GM13977 (cell line): Measurements from ENCODE around the gene TSPAN7.

Experiments used
- DNase-seq: peaks from one replicate; pipeline ENCODE4 v3.0.0; 2012; ENCODE audit warnings: low spot score
- in situ Hi-C: fragments of 300-500 bp; cut with MboI; formaldehyde crosslinking; loops from one replicate; pipeline ENCODE4 v1.12.0; 2022; ENCODE audit warnings: low sequenced_read_pairs, low pct_unique_long_range_greater_than_20kb, mixed read lengths, inconsistent platforms; ENCODE audit not compliant: unreplicated experiment
- TF ChIP-seq, protein P1 (sequence below): IDR thresholded peaks from 2 replicates; pipeline ENCODE4 v1.5.1; 2012; ENCODE audit warnings: mild to moderate bottlenecking, control low read depth; ENCODE audit not compliant: insufficient read depth; ENCODE audit errors: extremely low read depth, missing control alignments

Gene TSPAN7

GRCh38 chrX:38726612-38727011, 165.3 kb downstream of the TSPAN7 start:
- in situ Hi-C loops = no loop called here
- TF ChIP-seq, protein P1, sequence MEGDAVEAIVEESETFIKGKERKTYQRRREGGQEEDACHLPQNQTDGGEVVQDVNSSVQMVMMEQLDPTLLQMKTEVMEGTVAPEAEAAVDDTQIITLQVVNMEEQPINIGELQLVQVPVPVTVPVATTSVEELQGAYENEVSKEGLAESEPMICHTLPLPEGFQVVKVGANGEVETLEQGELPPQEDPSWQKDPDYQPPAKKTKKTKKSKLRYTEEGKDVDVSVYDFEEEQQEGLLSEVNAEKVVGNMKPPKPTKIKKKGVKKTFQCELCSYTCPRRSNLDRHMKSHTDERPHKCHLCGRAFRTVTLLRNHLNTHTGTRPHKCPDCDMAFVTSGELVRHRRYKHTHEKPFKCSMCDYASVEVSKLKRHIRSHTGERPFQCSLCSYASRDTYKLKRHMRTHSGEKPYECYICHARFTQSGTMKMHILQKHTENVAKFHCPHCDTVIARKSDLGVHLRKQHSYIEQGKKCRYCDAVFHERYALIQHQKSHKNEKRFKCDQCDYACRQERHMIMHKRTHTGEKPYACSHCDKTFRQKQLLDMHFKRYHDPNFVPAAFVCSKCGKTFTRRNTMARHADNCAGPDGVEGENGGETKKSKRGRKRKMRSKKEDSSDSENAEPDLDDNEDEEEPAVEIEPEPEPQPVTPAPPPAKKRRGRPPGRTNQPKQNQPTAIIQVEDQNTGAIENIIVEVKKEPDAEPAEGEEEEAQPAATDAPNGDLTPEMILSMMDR = no peak
- DNase-seq = no peak

- DNase-seq = no peak
- in situ Hi-C loops = no loop called here
- TF ChIP-seq, protein P1 = no peak
Observed at GRCh38 chrX:38727668-38728067, 166.3 kb downstream of the TSPAN7 start.

- in situ Hi-C loops = no loop called here
- no peak for DNase-seq
- TF ChIP-seq, protein P1 = no peak
Observed at GRCh38 chrX:38732866-38733265, 171.5 kb downstream of the TSPAN7 start.
